Neural progenitor cell (in vitro differentiated cells): ENCODE results near the gene FAM50A. TPM values are rescaled to one million over a fixed set of nuclear protein-coding genes. Genes with fewer than 3 reads are reported as not detected.
A peak's percentile ranks its signal among the peaks of the same experiment; 100 is the strongest.

Experiments
- DNase-seq: peaks from one replicate; pipeline ENCODE4 v3.0.0-alpha.2; 2016; ENCODE audit warnings: low spot score
- H2AFZ ChIP-seq: fragments of 200-600 bp; sonication (generic); replicated peaks from 2 replicates; pipeline ENCODE4 v1.6.1; 2016; ENCODE audit warnings: antibody characterized with exemption
- H3F3A ChIP-seq: fragments of 200-600 bp; sonication (generic); 2 replicates; pipeline ENCODE4 v1.6.1; 2016; ENCODE audit warnings: antibody characterized with exemption, low read depth
- H3K27ac ChIP-seq: fragments of 200-600 bp; sonication (generic); 2 replicates; pipeline ENCODE4 v1.5.1; 2016; ENCODE audit warnings: mild to moderate bottlenecking
- H3K27me3 ChIP-seq: fragments of 200-600 bp; sonication (generic); 2 replicates; pipeline ENCODE4 v1.6.1; 2016; ENCODE audit warnings: mild to moderate bottlenecking, moderate library complexity
- H3K36me3 ChIP-seq: fragments of 200-600 bp; sonication (generic); 2 replicates; pipeline ENCODE4 v1.5.1; 2016
- H3K4me1 ChIP-seq: fragments of 200-600 bp; sonication (generic); 2 replicates; pipeline ENCODE4 v1.6.1; 2016; ENCODE audit warnings: mixed run types
- H3K4me2 ChIP-seq: fragments of 200-600 bp; sonication (generic); 2 replicates; pipeline ENCODE4 v1.6.1; 2016
- H3K4me3 ChIP-seq: fragments of 200-600 bp; sonication (generic); 2 replicates; pipeline ENCODE4 v1.5.1; 2016
- H3K79me2 ChIP-seq: fragments of 200-600 bp; sonication (generic); 2 replicates; pipeline ENCODE4 v1.6.1; 2016; ENCODE audit warnings: low read depth
- H3K9ac ChIP-seq: fragments of 200-600 bp; sonication (generic); 2 replicates; pipeline ENCODE4 v1.6.1; 2016
- H3K9me3 ChIP-seq: fragments of 200-600 bp; sonication (generic); 2 replicates; pipeline ENCODE4 v1.5.1; 2016; ENCODE audit warnings: low read depth
- H4K20me1 ChIP-seq: fragments of 200-600 bp; sonication (generic); 2 replicates; pipeline ENCODE4 v1.6.1; 2016; ENCODE audit warnings: low read depth
- H3K27ac Mint-ChIP-seq: 3 replicates; pipeline ENCODE4 v1.8.0; 2021; ENCODE audit warnings: mixed read lengths
- H3K27me3 Mint-ChIP-seq: 2 replicates; pipeline ENCODE4 v1.8.0; 2022; ENCODE audit warnings: low read depth, mild to moderate bottlenecking, inconsistent platforms, moderate library complexity, mixed read lengths; ENCODE audit not compliant: insufficient read depth
- H3K36me3 Mint-ChIP-seq: 3 replicates; pipeline ENCODE4 v1.8.0; 2021; ENCODE audit warnings: mixed read lengths
- H3K4me1 Mint-ChIP-seq: 3 replicates; pipeline ENCODE4 v1.8.0; 2021; ENCODE audit warnings: mixed read lengths
- H3K4me3 Mint-ChIP-seq: 3 replicates; pipeline ENCODE4 v1.8.0; 2021; ENCODE audit warnings: mild to moderate bottlenecking, moderate library complexity, mixed read lengths
- H3K9me3 Mint-ChIP-seq: 3 replicates; pipeline ENCODE4 v1.8.0; 2020; ENCODE audit warnings: mixed read lengths
- EZH2 ChIP-seq: fragments of 200-600 bp; sonication (generic); IDR thresholded peaks from 2 replicates; pipeline ENCODE4 v1.6.1; 2017; ENCODE audit warnings: antibody characterized with exemption, mild to moderate bottlenecking, moderate library complexity
- EZH2phosphoT487 ChIP-seq: fragments of 200-600 bp; sonication (generic); IDR thresholded peaks from 2 replicates; pipeline ENCODE4 v1.6.1; 2017; ENCODE audit warnings: antibody characterized with exemption
- total RNA-seq: library from RNA; depleted of rRNA; stranded (reverse); fragments of >200 nt; gene quantifications from 2 replicates; pipeline ENCODE4 v1.2.3, GENCODE V29; 2015; ENCODE audit warnings: low replicate concordance
- TF ChIP-seq, protein P1 (sequence below): fragments of 200-600 bp; sonication (generic); IDR thresholded peaks from 2 replicates; pipeline ENCODE4 v1.5.1; 2017; ENCODE audit warnings: antibody characterized with exemption, mild to moderate bottlenecking

Gene FAM50A
- total RNA-seq, 1 donor from 2014 or later, result 30.4 TPM

GRCh38 chrX:154460326-154460725 is 16.4 kb downstream of the FAM50A start:
- peaks cover 6% of the 10 kb centered on the region for H3F3A ChIP-seq
- H3K4me2 ChIP-seq, result no peak overlapping the region
- no peaks in the 10 kb centered on the region for H3K9me3 ChIP-seq
- no peak overlapping the region for H2AFZ ChIP-seq
- H3K4me1 ChIP-seq, result peaks cover 6% of the 10 kb centered on the region
- Mint-ChIP-seq H3K36me3 (peaks cover 9% of the 10 kb centered on the region), H3K27me3 (peaks cover 13% of the 10 kb centered on the region), H3K9me3 (peaks cover 18% of the 10 kb centered on the region), H3K4me3 (peak overlapping the region; percentile 90), H3K4me1 (peaks cover 3% of the 10 kb centered on the region), H3K27ac (no peak overlapping the region)
- no peak overlapping the region for H3K4me3 ChIP-seq
- H3K27me3 ChIP-seq, result no peaks in the 10 kb centered on the region
- peaks cover 7% of the 10 kb centered on the region for H3K79me2 ChIP-seq
- H3K9ac ChIP-seq, result no peak overlapping the region
- H3K27ac ChIP-seq, result no peak overlapping the region
- no peaks in the 10 kb centered on the region for H3K36me3 ChIP-seq
- DNase-seq, result no peak
- peaks cover 10% of the 10 kb centered on the region for H4K20me1 ChIP-seq
- TF ChIP-seq, protein P1, sequence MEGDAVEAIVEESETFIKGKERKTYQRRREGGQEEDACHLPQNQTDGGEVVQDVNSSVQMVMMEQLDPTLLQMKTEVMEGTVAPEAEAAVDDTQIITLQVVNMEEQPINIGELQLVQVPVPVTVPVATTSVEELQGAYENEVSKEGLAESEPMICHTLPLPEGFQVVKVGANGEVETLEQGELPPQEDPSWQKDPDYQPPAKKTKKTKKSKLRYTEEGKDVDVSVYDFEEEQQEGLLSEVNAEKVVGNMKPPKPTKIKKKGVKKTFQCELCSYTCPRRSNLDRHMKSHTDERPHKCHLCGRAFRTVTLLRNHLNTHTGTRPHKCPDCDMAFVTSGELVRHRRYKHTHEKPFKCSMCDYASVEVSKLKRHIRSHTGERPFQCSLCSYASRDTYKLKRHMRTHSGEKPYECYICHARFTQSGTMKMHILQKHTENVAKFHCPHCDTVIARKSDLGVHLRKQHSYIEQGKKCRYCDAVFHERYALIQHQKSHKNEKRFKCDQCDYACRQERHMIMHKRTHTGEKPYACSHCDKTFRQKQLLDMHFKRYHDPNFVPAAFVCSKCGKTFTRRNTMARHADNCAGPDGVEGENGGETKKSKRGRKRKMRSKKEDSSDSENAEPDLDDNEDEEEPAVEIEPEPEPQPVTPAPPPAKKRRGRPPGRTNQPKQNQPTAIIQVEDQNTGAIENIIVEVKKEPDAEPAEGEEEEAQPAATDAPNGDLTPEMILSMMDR, result no peak
- TF ChIP-seq EZH2 (no peak), EZH2phosphoT487 (no peak)

GRCh38 chrX:154462396-154462795 is 18.5 kb downstream of the FAM50A start:
- H3K27me3 Mint-ChIP-seq, result peaks cover 8% of the 10 kb centered on the region
- peaks cover 1% of the 10 kb centered on the region for H3K4me1 Mint-ChIP-seq
- no peak overlapping the region for H3K27ac Mint-ChIP-seq
- Histone ChIP-seq H3K27me3 (no peaks in the 10 kb centered on the region), H4K20me1 (peaks cover 10% of the 10 kb centered on the region), H3K36me3 (no peaks in the 10 kb centered on the region), H3K4me1 (peaks cover 6% of the 10 kb centered on the region), H3K9me3 (no peaks in the 10 kb centered on the region), H3F3A (peaks cover 2% of the 10 kb centered on the region), H2AFZ (no peak overlapping the region), H3K4me3 (no peak overlapping the region), H3K27ac (no peak overlapping the region), H3K79me2 (peaks cover 7% of the 10 kb centered on the region), H3K4me2 (no peak overlapping the region), H3K9ac (no peak overlapping the region)
- H3K9me3 Mint-ChIP-seq, result peaks cover 15% of the 10 kb centered on the region
- DNase-seq, result no peak
- H3K4me3 Mint-ChIP-seq, result no peak overlapping the region
- H3K36me3 Mint-ChIP-seq, result peaks cover 7% of the 10 kb centered on the region
- TF ChIP-seq EZH2phosphoT487, result no peak

DNA sequence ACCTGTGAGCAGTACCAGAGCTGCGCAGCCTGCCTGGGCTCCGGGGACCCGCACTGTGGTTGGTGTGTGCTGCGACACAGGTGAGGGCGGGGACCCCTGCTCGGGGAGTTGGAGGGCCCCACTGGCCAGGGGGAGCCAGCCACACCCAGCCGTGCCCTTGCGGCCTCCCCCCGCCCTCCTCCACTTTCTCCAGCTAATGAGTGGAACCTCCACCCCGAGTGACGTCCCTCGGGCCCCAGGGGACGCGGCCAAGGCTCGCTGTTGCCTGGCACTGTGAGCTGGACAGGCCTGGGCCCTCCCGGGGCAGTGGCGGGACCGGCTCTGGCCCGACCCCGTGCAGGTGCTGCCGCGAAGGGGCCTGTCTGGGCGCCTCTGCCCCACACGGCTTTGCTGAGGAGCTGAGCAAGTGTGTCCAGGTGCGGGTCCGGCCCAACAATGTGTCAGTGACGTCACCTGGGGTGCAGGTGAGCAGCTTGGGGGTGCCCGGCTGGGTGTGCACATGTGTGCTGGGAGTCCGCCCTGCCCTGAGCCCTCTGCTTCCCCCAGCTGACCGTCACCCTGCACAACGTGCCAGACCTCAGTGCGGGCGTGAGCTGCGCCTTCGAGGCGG is 19.8 kb downstream of the FAM50A start:
- peaks cover 7% of the 10 kb centered on the region for H3K79me2 ChIP-seq
- H3K36me3 ChIP-seq, result no peaks in the 10 kb centered on the region
- H3K36me3 Mint-ChIP-seq, result peaks cover 7% of the 10 kb centered on the region

More for the DNA sequence above, 19.8 kb downstream of the FAM50A start:
- Mint-ChIP-seq H3K27ac (no peak overlapping the region), H3K4me1 (no peaks in the 10 kb centered on the region), H3K4me3 (no peak overlapping the region), H3K27me3 (peaks cover 7% of the 10 kb centered on the region), H3K9me3 (peaks cover 13% of the 10 kb centered on the region)
- peaks cover 10% of the 10 kb centered on the region for H4K20me1 ChIP-seq
- no peaks in the 10 kb centered on the region for H3F3A ChIP-seq
- no peak for TF ChIP-seq EZH2
- TF ChIP-seq, protein P1, result no peak
- TF ChIP-seq EZH2phosphoT487, result no peak
- H3K27me3 ChIP-seq, result no peaks in the 10 kb centered on the region
- no peak overlapping the region for H2AFZ ChIP-seq
- no peak for DNase-seq
- no peak overlapping the region for H3K27ac ChIP-seq
- no peak overlapping the region for H3K9ac ChIP-seq
- no peak overlapping the region for H3K4me2 ChIP-seq
- H3K4me3 ChIP-seq, result no peak overlapping the region
- H3K9me3 ChIP-seq, result no peaks in the 10 kb centered on the region
- peaks cover 6% of the 10 kb centered on the region for H3K4me1 ChIP-seq
